Stimulated activated CD8-positive, alpha-beta memory T cell treated with anti-CD3 and anti-CD28 coated beads, Interleukin-15, amount 100 ng/mL, for 4 hours (primary cell): ENCODE results near the gene CRYAA.
"Not testable (repeated sequence)": the region's sequence is repeated elsewhere in the genome, so short reads cannot be mapped to it uniquely, and the experiment has no call there.

Experiments used
- DNase-seq, 2 donors: peaks; one replicate each; pipeline ENCODE4 v3.0.0-alpha.2; 2020; ENCODE audit warnings: low read depth in 2 of 2

The CRYAA gene

GRCh38 chr21:43168708-43169107 is at the start of gene CRYAA:
Gene CRYAA, plus strand, starts transcription at chr21:43169008. Its CDS starts 92 bp downstream, at chr21:43169100.
- DNase-seq, result not testable (repeated sequence)

GRCh38 chr21:43130094-43130493 is 38.7 kb upstream of the CRYAA start:
- not testable (repeated sequence) for DNase-seq

- not testable (repeated sequence) for DNase-seq
Measured at GRCh38 chr21:43134520-43134919, 34.3 kb upstream of the CRYAA start.

GRCh38 chr21:43138944-43139343 is 29.9 kb upstream of the CRYAA start:
- DNase-seq, result not testable (repeated sequence)

GRCh38 chr21:43141407-43141806 is 27.4 kb upstream of the CRYAA start:
- not testable (repeated sequence) for DNase-seq

GRCh38 chr21:43146637-43147036 is 22.2 kb upstream of the CRYAA start:
- DNase-seq, result not testable (repeated sequence)

GRCh38 chr21:43147999-43148398 is 20.8 kb upstream of the CRYAA start:
- DNase-seq, result not testable (repeated sequence)

- DNase-seq, result not testable (repeated sequence)
Measured at GRCh38 chr21:43149344-43149743, 19.5 kb upstream of the CRYAA start.

- not testable (repeated sequence) for DNase-seq
Measured at GRCh38 chr21:43153601-43154000, 15.2 kb upstream of the CRYAA start.

GRCh38 chr21:43159279-43160175 is 9.3 kb upstream of the CRYAA start:
- DNase-seq, result not testable (repeated sequence)

- not testable (repeated sequence) for DNase-seq
Measured at GRCh38 chr21:43161826-43162707, 6.7 kb upstream of the CRYAA start.

GRCh38 chr21:43162708-43163205 is 6.1 kb upstream of the CRYAA start:
- not testable (repeated sequence) for DNase-seq

- DNase-seq, result not testable (repeated sequence)
Measured at GRCh38 chr21:43164823-43165222, 4.0 kb upstream of the CRYAA start.

- not testable (repeated sequence) for DNase-seq
Measured at GRCh38 chr21:43165734-43166133, 3.1 kb upstream of the CRYAA start.

- not testable (repeated sequence) for DNase-seq
Measured at GRCh38 chr21:43169230-43169886, 550 bp downstream of the CRYAA start.

- not testable (repeated sequence) for DNase-seq
Measured at GRCh38 chr21:43169891-43170290, 1.1 kb downstream of the CRYAA start.

- DNase-seq, result not testable (repeated sequence)
Measured at GRCh38 chr21:43172812-43173211, 4.0 kb downstream of the CRYAA start.

- not testable (repeated sequence) for DNase-seq
Measured at GRCh38 chr21:43173438-43173837, 4.6 kb downstream of the CRYAA start.

GRCh38 chr21:43173930-43174329 is 5.1 kb downstream of the CRYAA start:
- not testable (repeated sequence) for DNase-seq

- not testable (repeated sequence) for DNase-seq
Measured at GRCh38 chr21:43174998-43175397, 6.2 kb downstream of the CRYAA start.

- not testable (repeated sequence) for DNase-seq
Measured at GRCh38 chr21:43176621-43177020, 7.8 kb downstream of the CRYAA start.
